GM19351 (cell line): Measurements from ENCODE around the gene TCEAL5.
"Not testable (repeated sequence)": the region's sequence is repeated elsewhere in the genome, so short reads cannot be mapped to it uniquely, and the experiment has no call there.

ENCODE experiments used
- ATAC-seq: cut with Tn5 transposase; IDR thresholded peaks from one replicate; pipeline ENCODE4 v1.9.1; 2021; ENCODE audit warnings: mild to moderate bottlenecking, moderate library complexity; ENCODE audit not compliant: unreplicated experiment

TCEAL5 gene, protein sequence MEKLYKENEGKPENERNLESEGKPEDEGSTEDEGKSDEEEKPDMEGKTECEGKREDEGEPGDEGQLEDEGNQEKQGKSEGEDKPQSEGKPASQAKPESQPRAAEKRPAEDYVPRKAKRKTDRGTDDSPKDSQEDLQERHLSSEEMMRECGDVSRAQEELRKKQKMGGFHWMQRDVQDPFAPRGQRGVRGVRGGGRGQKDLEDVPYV

DNA sequence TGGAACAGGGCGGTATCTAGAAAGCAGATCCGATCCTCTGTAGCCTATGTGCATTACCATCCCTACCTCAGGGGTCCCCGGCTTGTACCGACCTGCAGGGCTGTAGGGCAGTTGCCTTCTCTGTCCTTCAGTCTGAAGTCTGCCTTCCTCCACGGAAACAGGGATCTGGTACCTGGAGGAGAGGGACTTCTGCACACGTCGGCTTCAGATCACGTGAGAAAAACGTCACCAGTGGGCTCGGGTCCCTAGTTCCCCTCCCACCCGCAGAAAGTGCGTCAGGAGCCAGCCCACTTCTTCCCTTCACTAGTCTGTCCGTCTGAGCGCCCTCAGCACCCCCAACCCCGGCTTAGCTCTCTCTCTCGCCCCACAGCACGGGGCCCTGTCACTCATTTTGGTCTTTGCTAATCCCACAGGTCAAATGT lies at the start of gene TCEAL5:
TSS of gene TCEAL5 (minus strand) at position 170 of the 422 bp plus-strand sequence. CDS start 2,187 bp downstream, outside the sequence.
- ATAC-seq: no peak

DNA sequence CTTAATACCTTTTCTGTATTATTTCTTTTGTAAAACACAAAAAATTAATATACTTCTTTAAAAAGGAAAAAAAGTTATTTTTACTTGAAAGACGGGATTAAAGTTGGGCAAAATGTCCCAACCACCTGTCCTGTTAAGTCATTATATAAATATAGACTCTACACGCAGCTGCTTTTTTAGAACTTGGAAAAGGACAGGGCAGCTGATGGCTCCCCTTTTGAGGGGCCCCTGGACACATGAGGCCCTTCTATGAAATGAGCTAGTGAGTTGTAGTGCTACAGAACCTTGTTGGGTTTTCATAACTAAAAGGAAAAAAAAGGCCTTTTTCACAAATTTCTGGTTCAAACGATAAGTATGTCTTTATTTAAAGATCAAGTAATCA lies 34.8 kb upstream of the TCEAL5 start:
- ATAC-seq: no peak

DNA sequence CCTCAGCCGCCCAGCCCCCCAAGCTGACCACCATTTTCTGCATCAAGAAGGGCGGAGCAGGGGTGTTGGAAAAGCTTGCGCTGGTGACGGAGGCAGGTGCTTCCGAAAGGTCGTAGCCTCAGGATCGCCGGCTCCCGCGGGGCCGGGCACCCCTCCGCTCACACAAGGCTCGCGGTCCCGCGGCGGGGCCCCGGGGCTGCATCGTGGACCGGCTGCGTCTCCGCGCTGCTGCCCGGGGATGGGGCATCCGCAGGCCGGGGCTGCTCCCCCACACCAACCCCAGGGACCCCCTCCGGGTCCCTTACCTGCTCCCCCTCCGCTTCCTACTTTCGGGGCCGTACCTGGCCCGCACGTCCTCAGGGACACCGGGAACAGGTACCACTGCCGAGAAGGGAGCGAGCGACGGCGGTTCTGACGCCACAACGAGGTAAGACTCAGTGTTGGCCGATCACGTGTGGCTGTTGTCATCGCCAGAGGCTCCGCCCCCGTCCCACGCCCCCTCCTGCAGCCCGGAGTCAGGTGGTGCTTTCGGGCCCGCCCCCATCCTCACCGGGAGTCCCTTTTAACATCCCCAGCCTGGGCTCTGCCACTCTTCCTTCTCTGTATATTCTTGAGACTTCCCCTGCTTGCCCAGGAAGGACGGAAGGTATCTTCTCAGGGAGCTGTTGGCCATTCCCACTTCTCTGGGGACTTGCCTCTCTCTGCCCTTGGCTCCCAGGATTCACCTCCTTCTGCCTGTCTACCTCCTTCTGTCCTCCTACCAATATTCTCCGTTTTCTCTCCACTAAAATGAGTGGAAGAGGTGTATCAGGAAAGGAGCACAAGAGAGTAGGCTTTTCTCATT lies 34.2 kb upstream of the TCEAL5 start, which contains the start of gene BEX2:
TSS of gene BEX2 (minus strand) at position 436 of the 844 bp plus-strand sequence. CDS start 1,014 bp downstream, outside the sequence.
- peak; percentile 98 for ATAC-seq

DNA sequence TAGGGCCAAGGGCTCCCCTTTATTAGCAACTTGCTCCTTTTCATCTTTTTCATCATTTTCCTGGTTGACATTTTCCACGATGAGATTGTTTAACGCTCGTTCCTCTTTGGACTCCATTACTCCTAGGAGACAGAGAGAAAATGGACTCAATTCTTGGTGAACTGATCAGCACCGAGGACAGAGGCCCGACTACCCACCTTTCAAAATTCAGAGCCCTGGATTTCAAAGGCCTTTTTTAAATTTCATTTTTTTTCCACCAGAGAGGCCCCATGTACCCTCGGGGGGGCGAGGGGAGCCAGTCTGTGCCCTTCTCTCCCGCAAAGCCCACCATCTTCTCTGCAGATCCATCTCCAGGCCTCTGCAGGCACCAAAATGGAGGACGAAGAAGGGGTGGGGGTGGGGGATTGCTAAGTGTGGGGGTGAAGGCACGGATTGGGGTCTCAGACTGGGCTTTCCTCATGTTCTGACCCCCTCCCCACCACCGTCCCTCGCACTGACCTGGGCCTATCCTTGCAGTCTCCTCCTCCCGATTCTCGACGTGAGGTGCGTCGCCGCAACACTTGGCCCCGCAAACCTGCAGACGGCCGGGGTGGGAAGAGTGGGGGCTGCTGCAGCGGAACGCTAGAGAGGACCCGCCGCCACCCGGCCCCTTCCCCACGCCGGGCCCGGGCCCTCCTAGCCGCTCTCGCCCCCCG lies 33.5 kb upstream of the TCEAL5 start:
- ATAC-seq: no peak

DNA sequence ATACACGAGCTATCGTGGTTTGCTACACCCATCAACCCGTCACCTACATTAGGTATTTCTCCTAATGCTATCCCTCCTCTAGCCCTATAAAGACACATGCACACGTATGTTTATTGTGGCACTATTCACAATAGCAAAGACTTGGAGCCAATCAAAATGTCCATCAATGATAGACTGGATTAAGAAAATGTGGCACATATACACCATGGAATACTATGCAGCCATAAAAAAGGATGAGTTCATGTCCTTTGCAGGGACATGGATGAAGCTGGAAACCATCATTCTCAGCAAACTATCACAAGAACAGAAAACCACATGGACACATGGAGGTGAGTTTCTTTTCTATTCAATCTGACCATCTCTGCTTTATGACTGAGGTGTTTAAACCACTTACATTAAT lies 29.1 kb upstream of the TCEAL5 start:
- ATAC-seq: not testable (repeated sequence)

DNA sequence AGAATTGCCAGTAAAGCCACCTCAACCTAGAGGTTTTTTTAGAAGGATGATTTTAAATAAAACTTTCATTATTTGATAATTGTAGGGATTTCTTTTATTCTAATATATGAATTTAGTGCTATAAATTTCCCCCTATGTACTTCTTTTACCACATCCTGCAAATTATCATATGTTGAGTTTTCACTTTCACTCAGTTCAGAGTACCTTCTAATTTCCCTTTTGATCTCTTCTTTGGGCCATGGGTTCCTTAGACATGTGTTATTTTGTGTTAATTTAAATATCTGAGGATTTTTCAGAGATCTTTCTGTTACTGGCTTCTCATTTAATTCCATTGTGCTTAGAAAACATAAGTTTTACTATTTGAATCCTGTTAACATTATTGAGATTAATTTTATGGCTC lies 28.2 kb upstream of the TCEAL5 start:
- peak; percentile 47 for ATAC-seq

DNA sequence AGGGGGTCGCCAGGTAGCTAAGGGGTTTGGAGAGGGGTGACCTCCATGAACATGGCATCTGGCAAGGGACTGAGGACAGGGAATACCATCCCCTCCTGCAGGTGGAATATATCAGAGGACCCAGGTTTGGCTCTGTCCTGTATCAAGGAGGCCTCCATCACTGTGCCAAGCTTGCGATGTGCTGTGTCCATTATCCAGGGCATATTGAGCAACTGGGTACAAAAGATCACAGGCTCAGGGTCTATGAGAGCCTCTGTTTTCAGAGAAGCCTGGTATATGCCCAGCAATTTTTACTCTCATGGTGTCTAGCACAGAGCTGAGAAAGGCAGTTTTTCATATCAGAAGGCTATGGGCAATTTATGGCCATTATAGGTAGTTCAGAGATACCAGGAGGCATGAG lies 16.6 kb upstream of the TCEAL5 start:
- no peak for ATAC-seq

DNA sequence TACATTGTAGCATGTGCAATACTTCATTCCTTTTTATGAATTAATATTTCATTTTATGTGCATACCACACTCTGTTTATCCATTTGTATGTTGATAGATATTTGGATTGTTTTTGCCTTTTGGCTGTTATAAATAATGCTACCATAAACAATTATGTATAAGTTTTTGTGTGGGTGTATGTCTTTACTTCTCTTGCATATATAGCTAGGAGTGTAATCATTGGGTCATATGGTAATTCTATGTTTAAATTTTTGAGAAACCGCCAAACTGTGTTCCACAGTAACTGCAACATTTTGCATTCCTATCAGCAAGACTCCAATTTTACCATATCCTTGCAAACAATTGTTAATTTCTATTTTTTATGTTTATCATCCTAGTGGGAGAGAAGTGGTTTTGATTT lies 3.1 kb upstream of the TCEAL5 start:
- ATAC-seq: no peak

DNA sequence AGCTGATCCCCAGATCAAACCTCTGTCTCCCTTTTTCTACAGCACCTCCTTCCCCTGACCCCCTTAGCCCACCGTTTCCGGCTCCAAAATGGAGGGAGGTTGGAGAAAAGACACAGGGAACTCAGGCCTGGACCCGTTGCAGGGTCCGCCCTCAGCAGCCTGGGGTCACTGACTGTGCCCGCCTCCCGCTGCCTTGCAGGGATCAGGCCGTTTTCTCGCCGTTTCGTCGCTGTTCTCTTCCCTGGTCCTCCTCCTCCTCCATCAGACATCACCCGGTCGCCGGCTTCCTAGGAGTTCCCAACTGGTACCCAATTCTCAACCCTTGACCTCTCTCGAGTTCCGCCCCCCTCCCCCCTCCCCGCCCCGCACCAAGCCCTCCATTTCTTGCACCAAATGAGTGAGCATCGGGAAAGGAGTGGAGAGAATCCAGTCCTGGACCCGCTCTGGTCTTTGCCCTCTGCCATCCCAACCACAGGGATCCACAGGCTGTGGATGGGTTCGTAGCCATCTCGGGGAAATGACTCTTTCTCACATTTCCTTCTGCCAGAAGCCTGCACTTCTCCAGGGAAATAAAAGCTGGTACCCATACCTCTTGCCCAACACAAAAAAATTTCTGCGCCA lies 493 bp downstream of the TCEAL5 start:
- ATAC-seq: no peak

DNA sequence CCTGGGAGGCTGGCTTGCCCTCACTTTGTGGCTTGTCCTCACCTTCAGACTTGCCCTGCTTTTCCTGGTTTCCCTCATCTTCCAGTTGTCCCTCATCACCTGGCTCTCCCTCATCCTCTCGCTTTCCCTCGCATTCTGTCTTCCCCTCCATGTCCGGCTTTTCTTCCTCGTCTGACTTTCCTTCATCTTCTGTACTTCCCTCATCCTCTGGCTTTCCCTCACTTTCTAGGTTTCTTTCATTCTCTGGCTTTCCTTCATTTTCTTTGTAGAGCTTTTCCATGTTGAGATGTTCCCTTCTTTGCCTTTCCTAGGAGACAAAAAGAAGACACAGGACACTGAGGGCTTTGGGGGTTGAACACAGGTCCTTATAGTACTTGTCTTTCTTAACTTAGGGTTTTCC lies 2.3 kb downstream of the TCEAL5 start:
- no peak for ATAC-seq

DNA sequence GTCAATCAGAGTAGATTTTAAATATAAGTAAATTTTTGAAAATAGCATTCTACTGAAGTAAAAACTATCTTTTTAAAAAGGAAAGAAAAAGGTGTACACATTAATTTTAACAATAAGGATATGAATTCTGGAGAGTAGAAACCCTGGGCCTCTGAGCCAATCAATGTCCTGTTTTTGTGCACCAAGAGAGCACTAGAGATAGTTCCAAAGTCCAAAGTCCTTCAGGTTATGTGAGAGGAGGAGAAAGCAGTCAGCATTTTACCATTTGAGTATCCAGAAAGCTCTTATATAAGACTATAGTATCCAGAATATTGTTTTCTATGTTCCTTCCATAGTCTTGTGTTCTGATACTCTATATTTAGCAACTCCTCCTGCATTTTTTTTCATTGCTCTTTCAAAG lies 18.3 kb downstream of the TCEAL5 start:
- ATAC-seq: no peak

DNA sequence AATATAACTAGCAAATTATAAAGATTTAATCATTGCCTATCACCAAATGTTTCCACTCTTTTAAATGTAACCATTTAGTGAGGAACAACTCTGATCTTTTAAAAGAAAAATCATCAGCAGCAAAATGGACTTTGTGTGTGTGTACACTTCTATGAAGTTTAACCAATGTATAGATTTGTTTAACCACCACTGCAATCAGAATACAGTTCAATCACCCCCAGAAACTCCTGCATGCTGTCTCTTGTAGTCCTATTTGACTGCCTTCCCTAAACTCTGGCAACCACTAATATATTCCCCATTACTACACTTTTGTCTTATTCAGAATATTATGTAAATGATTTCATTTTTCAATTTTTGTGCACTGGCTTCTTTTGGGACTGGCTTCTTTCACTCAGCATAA lies 19.9 kb downstream of the TCEAL5 start:
- ATAC-seq: no peak

DNA sequence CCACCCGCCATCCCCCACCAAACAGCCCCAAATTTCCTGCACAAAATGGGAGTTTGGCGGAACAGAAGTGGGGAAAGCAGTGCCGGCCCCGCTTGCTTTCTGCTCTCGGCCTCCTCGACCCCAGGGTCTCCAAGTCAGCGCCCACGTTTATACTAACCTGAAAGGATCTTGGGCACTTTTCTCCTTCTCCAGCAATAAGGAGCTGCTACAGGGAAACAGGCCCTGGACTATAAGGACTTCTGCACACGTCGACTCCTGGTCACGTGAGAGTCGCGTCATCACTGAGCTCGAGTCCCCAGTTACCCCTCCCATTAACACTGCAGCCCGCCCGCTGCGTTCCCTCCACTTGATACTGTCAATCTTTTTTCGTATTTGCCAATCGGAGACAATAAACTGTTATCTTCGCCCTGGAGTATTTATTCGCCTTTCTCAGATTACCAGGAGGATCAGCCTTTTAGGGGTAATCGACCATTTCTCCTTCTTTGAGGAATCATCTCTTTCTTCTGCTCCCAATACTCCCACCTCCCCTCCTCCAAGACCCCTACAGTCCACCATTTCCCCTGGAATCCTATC lies 21.5 kb downstream of the TCEAL5 start, which contains the start of gene TCEAL8:
TSS of gene TCEAL8 (minus strand) at position 235 of the 573 bp plus-strand sequence. CDS start 1,176 bp downstream, outside the sequence.
- ATAC-seq: peak; percentile 95

DNA sequence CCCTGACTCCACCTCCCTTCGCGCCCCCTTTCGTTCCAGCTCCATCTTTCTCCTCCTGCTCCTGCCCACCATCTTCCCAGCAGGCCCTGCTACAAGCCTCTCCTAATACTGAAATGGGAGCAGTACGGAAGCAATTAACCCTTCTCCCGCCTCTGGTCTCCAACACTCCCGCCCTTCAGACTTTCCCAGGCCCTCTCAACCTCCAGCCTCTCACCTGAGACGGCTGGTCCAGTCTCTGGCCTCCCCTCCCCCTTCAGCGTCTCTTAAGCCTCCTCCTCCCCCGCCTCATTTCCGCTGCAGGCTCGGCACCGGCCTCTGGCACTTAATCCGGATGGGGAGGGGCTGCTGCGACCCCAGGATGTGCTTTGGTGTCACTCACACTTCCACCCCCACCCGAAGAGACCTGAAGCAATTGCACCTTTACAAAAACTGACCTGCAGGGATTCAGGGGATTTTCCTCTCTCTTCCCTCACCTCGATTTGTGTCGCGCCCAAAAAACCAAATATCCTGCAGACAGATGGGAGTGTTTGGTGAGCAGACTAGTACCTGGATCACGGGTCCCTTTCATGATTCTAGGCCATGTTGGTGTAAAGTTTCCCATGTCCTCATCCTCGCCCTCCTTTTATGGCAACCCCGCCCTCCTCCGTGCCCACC lies 22.3 kb downstream of the TCEAL5 start:
- ATAC-seq: peak; percentile 64

DNA sequence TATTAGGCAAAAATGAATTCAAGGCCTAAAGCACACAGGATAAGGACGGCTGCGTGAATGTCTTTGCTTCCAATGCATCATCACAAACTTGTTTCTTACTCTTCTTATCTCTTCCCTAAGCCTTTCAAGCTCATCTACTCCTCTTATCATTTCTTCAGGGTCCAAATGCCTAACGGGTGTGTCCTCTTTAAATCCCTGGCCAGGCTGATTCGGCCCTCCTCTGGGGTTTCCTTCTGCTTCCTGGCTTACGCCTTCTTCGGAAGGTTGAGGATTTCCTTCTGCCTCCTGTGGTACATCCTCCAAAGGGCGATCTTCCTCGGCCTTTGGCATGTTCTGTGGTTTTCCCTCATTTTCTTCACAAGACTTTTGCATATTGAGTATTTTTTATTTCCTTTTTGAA lies 22.9 kb downstream of the TCEAL5 start:
- no peak for ATAC-seq

DNA sequence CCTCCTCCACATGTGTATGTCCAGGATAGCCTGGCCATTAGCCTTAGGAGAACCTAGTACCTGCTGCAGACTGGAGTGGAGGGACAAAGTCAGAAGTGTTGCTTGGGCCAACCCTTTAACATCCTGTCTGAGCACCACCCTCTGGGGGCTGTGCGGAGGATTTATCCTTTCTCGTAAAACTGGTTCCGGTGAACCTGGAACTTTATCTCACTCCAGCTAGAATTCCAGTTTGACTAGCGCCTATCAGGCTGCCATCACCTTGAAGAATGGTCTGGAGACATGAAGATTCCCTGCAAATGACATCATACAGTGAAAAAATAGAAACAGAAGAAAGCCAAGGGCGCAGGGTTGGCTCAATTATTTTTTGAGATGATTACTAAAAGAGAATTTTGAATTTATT lies 25.6 kb downstream of the TCEAL5 start:
- ATAC-seq: no peak

DNA sequence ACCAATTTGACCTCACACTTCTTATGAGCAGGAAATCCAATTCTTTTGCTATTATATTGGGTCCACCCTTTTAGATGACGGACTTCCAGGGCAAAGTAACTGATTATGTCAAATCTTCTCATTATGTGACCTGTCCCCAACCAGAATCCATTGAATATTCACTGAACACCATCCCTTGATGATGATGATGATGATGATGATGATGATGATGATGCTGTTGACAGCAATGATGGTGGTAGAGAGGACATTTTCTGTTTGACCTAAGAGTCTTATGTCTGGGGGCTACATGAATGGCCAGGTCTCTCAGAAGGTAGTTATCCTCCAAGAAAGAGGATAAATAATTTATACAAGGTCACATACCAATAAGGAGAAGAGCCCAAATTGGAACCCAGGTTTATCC lies 26.7 kb downstream of the TCEAL5 start:
- ATAC-seq: no peak

DNA sequence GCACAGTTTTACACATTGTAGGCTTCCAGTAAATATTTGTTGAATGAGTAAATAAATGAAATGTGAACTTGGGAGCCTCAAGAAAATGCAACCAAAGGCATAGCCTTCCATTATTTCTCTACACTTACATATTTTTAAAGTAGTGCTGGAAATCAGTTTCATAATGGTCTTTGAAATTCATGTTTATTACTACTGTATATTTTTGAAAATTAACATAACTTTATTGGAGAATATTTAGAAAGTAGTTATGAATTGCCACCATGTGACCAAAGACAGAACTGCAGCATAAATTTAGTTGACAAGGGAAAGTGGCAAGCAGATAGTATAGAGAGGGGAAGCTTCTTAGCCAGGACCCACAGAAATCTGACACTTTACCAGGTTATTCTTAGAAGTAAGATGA lies 28.0 kb downstream of the TCEAL5 start:
- ATAC-seq: peak; percentile 78

DNA sequence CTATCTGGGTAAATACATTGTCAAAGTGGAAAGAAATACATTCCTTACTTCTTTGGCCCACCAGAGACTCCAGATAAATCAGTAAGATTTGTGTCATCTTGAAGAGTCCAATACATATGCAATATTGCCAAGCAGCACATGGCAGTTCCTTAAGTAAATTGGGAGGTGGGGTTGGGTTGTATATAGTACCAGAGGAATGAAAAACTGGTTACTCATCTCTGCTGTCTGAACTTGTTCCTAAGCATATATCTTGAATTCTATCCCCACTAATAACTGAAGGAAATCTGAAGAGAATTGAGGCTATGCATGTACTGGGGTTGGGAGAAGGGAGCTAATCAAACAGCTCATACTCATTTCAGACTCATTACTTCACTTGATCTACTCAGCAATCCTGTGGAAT lies 36.4 kb downstream of the TCEAL5 start:
- ATAC-seq: no peak

DNA sequence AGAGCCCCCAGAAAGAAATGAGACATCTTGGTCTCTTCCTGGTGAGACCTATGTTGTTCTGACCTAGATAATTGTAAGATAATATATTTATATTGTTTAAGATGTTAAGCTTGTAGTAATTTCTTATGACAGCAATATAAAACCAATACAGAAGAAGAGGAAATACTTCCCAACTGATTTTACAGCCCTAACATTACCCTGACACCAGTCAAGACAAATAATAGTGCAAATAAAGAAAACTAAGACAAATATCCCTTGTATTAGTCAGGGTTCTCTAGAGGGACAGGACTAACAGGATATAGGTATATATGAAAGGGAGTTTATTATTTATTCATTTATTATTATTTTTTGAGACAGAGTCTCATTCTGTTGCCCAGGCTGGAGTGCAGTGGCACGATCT lies 40.3 kb downstream of the TCEAL5 start:
- ATAC-seq: no peak
